Activated naive CD4-positive, alpha-beta T cell (primary cell): ENCODE data around the gene DROSHA.

Experiments used
- DNase-seq, 4 experiments: peaks; one replicate each; lab custom pipeline; 2025; lab: John Stamatoyannopoulos, UW

Gene DROSHA

DNA sequence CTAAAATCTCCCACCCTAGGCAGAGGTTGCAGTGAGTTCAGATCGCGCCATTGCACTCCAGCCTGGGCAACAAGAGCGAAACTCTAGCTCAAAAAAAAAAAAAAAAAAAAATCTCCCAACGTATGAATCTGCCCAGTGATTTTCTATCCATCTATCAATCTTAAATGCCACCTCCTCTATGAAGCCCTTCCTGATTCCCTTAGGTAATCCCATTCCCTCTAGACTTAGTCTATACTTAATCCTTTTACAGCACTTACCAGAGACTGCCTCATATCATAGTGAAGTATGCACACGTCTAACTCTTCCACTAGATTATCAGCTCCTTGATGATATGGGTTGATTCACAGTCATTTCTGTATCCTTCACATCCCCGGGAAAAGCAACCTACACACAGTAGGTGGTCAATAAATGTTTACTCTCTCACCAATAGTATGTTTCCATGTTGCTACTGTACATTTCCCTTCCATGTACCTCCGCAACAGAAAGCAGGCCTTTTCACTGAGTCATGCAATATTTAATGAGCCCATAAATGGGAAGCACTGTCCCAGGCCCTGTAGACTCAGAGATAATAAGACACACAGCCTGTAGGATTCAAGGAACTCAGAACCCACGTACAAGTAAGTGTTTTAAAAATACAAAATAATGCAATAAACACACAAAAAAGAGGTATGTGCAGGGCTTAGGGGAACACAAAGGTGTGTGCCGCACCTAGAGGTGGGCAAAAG lies 1.2 kb downstream of the DROSHA start:
- DNase-seq, result no peak

DNA sequence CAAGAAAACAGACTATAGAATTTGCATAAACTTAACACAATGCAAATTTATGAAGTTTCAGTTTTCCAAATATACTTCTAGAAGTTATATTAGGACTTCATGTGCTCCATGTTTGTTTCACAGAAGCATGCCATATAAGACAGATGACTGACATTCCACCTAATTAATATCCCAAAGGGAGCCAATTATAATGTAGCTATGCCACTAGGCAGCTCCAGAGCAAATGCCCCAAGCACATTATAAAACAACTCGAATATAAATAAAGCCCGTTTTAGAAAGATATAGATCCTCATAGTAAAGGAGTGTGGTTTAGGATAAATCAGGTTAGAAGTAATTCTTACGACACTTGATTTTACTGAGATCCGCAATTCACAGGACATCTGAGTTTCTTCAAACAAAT lies 8.9 kb downstream of the DROSHA start:
- DNase-seq, result no peak

- no peak for DNase-seq
Observed at GRCh38 chr5:31516802-31517201, 15.1 kb downstream of the DROSHA start.

DNA sequence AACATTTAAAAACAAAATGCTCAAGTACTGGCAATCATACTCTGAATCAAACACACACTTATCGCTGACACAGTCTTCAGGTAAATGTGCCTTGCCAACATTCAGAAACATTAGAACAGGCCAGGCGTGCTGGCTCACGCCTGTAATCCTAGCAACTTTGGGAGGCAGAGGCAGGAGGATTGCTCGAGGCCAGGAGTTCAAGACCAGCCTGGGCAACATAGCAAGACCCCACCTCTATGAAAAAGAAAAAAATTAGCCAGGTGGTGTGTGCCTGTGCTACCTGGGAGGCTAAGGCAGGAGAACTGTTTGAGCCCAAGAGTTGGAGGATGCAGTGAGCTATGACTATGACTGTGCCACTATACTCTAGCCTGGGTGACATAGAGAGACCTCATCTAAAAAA lies 20.6 kb downstream of the DROSHA start:
- DNase-seq, result no peak

GRCh38 chr5:31504529-31504928 lies 27.4 kb downstream of the DROSHA start:
- no peak for DNase-seq

GRCh38 chr5:31502506-31502905 lies 29.4 kb downstream of the DROSHA start:
- DNase-seq, result no peak

DNA sequence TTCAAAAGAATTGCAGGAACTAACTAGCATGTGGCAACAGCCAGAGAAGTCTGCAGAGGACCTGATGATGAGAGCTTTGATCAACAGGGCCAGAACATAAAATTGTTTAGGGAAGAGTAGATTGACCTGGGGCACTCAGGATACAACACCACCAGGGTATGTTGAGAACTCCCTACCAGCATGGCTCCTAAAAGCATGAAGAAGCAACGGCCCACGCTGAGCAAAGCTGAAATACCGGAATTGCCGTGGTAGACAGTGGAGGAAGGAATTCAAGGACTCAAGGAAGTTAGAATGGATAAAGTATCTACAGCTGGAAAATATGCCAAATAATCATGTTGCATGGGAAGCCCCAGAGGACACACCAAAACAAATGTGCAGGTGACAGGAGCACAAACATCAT lies 31.6 kb downstream of the DROSHA start:
- no peak for DNase-seq

DNA sequence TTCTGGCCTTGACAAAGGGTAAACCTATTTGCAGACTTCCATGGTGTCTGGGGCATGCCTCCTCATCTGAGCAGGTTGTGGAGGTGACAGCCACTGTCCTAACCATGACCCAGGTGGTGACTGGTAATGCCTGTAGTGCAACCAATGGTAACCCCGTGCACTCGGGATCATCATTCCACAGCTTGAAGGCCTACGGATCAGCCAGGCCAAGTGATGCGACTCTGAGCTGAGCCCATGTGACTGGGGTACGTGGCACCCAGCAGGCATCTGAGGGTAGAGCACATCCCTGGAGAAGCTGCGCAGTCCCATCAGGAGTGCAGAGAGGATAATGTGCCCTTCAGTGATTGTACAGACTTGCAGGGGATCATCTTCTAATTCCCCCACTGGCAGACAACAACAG lies 35.0 kb downstream of the DROSHA start:
- DNase-seq, result no peak

DNA sequence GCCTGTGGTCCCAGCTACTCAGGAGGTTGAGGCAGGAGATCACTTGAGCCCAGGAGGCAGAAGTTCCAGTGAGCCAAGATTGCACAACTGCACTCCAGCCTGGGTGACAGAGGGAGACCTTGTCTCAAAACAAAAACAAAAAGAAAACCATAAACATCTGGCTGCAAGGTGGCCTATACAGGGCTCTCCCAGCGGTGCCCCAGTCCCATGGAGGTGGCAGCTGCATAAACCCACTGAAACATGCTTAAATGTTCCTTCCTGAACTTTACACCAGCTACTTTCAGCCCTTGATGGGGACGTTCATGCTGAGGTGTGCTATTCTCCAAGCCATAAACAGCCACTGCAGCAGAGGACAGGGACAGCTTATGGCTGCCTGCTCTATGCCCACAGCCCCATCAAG lies 35.6 kb downstream of the DROSHA start:
- no peak for DNase-seq

DNA sequence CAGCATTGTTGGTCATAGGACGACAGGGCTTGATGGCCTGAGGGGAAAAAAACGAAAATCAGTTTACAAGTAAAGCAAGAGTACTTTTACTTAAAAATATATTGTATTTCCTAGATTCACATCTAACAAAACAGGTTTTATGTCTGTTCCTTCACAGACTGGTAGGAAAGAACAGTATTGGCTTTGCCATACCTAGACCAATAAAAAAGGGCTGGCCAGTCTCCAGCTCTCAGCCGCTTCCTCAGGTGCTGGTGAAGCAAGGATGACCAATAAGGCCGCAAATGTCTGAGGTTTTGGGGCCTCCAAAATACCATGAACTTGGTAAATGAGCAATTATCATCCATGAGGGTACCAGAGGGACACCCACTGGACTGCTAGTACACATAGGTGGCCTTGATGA lies 36.6 kb downstream of the DROSHA start:
- DNase-seq, result no peak

DNA sequence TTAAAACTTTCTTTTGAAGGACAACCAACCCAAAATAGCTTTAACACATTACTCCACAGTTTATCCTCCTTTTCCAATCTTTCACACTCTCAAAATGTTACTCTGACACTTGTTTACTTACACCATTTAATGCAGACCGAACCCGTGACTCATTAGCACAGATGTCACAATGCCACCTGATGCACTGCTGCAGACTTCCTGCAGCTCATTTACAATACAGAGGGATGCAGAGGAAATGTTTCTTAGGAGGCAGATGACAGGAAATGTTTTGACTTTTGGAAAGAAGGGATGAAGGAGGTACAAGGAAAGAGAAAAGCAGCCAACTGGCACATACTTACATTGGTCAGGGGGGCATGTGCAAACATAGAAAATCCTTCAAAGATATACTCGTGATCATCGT lies 39.0 kb downstream of the DROSHA start:
- no peak for DNase-seq

DNA sequence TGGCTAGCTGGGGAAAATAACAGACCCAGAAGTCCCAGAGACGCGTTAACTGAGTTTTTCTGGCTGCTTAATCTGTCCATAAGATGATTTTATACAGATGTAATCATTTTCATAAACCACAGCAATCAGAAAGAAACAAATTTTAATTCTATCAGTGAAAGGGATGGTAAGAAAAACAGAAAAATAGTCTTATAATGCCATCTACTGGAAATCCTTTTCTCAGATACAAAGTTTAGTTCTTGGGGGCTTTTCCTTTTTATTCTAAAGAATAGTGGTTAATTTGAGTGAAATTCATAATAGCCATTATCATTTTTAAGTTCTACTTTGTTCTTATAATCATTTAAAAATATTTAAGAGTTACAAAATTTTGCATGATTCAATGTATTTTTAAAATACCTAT lies 44.4 kb downstream of the DROSHA start:
- DNase-seq, result no peak

- no peak for DNase-seq
Observed at GRCh38 chr5:31486441-31486840, 45.5 kb downstream of the DROSHA start.

- DNase-seq, result no peak
Observed at GRCh38 chr5:31485376-31486207, 46.3 kb downstream of the DROSHA start.

- no peak for DNase-seq
Observed at GRCh38 chr5:31481531-31482165, 50.2 kb downstream of the DROSHA start.

- DNase-seq, result no peak
Observed at GRCh38 chr5:31479706-31480105, 52.2 kb downstream of the DROSHA start.

DNA sequence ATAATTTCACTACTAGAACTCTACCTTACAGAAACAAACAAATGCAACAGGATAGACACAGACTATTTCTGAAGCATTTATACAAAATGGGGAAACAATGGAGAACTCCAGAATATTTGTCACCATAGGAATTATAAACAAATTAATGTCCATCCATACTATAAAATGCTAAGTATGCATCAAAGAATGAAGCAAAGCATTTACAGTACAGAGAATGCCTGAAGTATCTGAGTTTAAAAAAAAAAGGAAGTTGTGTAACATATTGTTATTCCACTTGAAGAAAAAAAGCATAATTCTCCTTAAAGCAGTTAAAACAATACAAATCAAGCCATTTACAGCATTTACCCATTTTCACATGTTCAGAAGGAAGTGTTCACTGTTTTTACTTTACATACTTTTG lies 53.0 kb downstream of the DROSHA start:
- DNase-seq, result no peak

DNA sequence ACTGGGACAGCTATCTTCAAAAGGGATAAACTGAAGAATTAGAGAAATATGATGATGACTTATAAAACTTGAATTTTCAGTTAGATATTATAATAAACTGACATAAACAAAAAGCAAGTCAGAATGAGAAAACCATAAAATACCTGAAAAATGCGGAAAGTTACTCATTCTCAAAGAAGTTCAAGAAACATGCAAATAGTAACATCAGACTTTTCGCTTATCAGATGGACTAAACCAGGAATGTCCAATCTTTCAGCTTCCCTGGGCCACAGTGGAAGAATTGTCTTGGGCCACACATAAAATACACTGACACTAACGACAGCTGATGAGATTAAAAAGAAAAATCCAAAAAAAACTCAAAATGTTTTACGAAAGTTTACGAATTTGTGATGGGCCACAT lies 53.9 kb downstream of the DROSHA start:
- DNase-seq, result no peak

GRCh38 chr5:31477516-31477915 lies 54.4 kb downstream of the DROSHA start:
- DNase-seq, result no peak

- DNase-seq, result no peak
Observed at GRCh38 chr5:31476738-31477141, 55.2 kb downstream of the DROSHA start.

GRCh38 chr5:31471916-31472315 lies 60.0 kb downstream of the DROSHA start:
- no peak for DNase-seq

GRCh38 chr5:31471040-31471439 lies 60.9 kb downstream of the DROSHA start:
- DNase-seq, result no peak

DNA sequence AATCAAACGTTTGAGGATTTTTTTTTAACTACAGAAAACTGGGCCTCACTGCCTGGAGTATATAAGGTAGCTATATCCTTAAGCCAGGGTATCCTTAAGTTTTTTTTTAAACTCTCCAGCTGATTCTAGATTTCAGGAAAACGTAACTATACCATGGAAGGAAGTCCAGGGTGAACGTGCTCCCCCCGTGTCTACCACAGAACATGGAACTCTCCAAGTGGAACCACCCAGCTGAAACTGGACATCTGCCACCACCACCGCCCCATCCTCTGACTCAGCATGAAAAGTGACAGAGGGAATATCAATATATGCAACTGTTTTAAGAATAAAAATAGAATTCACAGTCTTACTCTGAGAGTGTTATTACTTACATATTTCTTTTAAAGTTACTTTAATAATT lies 61.3 kb downstream of the DROSHA start:
- DNase-seq, result no peak
